Testis (tissue), 3 donors: ENCODE results near the gene MRAP2. TPM values are rescaled to one million over a fixed set of nuclear protein-coding genes. Genes with fewer than 3 reads are reported as not detected.

ENCODE experiments used
- DNase-seq: peaks from one replicate; pipeline ENCODE4 v3.0.0-alpha.2; 2019
- H3K27ac ChIP-seq, 2 donors: fragments of 200-600 bp; sonication (generic); one replicate each; pipeline ENCODE4 v1.5.1; 2019
- H3K27me3 ChIP-seq: fragments of 200-600 bp; sonication (generic); one replicate; pipeline ENCODE4 v1.5.1; 2019
- H3K36me3 ChIP-seq: fragments of 200-600 bp; sonication (generic); one replicate; pipeline ENCODE4 v1.5.1; 2017; ENCODE audit warnings: low read depth; ENCODE audit errors: missing control alignments
- H3K4me1 ChIP-seq: fragments of 200-600 bp; sonication (generic); one replicate; pipeline ENCODE4 v1.5.1; 2019
- H3K4me3 ChIP-seq, 2 donors: fragments of 200-600 bp; sonication (generic); one replicate each; pipeline ENCODE4 v1.5.1; 2017 to 2019
- H3K9me3 ChIP-seq: fragments of 200-600 bp; sonication (generic); one replicate; pipeline ENCODE4 v1.5.1; 2017
- CTCF ChIP-seq, 3 experiments: fragments of 450-650 bp in 2 of 3; fragments of 200-600 bp in 1 of 3; sonication (generic) in 1 of 3; IDR thresholded peaks; one replicate each; pipeline ENCODE4 v1.5.1; 2016 to 2019; ENCODE audit warnings: antibody characterized with exemption in 3 of 3, mild to moderate bottlenecking in 2 of 3, moderate library complexity in 1 of 3
- POLR2A ChIP-seq: fragments of 450-650 bp; IDR thresholded peaks from one replicate; pipeline ENCODE4 v1.6.1; 2017; ENCODE audit warnings: antibody characterized with exemption, mild to moderate bottlenecking, moderate library complexity
- WGBS, 2 donors: methylation state at CpG; one replicate each; pipeline ENCODE4 v1.1.5; 2018; 5-methylcytosine and 5-hydroxymethylcytosine counted together
- intact Hi-C: fragments of 100-400 bp; cut with DNase I; formaldehyde crosslinking; loops from one replicate; pipeline ENCODE4 v1.15.1; 2023; ENCODE audit warnings: low total_unique reads
- polyA plus RNA-seq: library from polyadenylated mRNA; stranded (reverse); fragments of 350-450 nt; fragmentation: Illumina TruSeq; extraction: RNeasy Lipid Tissue Mini Kit (QIAGEN cat#74804); gene quantifications from one replicate; pipeline ENCODE4 v1.2.3, GENCODE V29; 2014; ENCODE audit warnings: low read depth, low replicate concordance; ENCODE audit not compliant: insufficient read depth
- total RNA-seq, 2 donors: library from RNA; depleted of rRNA; stranded (reverse); fragments of >200 nt; gene quantifications; one replicate each; pipeline ENCODE4 v1.2.3, GENCODE V29; 2016

The MRAP2 gene
- total and polyA plus RNA-seq, 3 donors from 2014 or later, result 3.2 to 5.4 (median 4.1) TPM

GRCh38 chr6:84007871-84008270, 25.7 kb upstream of the MRAP2 start:
- TF ChIP-seq CTCF (IDR thresholded peaks at IDR 0.05), result no peak
- no peak for TF ChIP-seq POLR2A
- Histone ChIP-seq H3K4me3 (no peak overlapping the region), H3K4me1 (no peaks in the 10 kb centered on the region), H3K27me3 (no peaks in the 10 kb centered on the region), H3K9me3 (no peaks in the 10 kb centered on the region), H3K27ac (no peak overlapping the region), H3K36me3 (no peaks in the 10 kb centered on the region)
- intact Hi-C loops, result no loop called here
- WGBS, 2 donors, result 81 to 86% methylated on average over 5 of the region's 5 CpGs
- no peak for DNase-seq

- Histone ChIP-seq H3K36me3 (no peaks in the 10 kb centered on the region), H3K27ac (no peak overlapping the region), H3K9me3 (no peaks in the 10 kb centered on the region), H3K4me3 (no peak overlapping the region), H3K27me3 (no peaks in the 10 kb centered on the region), H3K4me1 (no peaks in the 10 kb centered on the region)
- DNase-seq, result no peak
- TF ChIP-seq POLR2A (no peak), CTCF (IDR thresholded peaks at IDR 0.05) (no peak)
- intact Hi-C loops, result no loop called here
- 79 to 80% methylated on average over 2 of the region's 2 CpGs for WGBS, 2 donors
Measured at GRCh38 chr6:84013354-84013753, 20.2 kb upstream of the MRAP2 start.

- H3K4me3 ChIP-seq, result no peak overlapping the region
- DNase-seq, result no peak
- intact Hi-C loops, result no loop called here
- TF ChIP-seq CTCF (IDR thresholded peaks at IDR 0.05) (no peak), POLR2A (no peak)
- no peak overlapping the region for H3K27ac ChIP-seq
- H3K36me3 ChIP-seq, result no peaks in the 10 kb centered on the region
- no peaks in the 10 kb centered on the region for H3K27me3 ChIP-seq
- H3K4me1 ChIP-seq, result no peaks in the 10 kb centered on the region
- H3K9me3 ChIP-seq, result no peaks in the 10 kb centered on the region
- WGBS, 2 donors, result 57 to 61% methylated on average over 3 of the region's 3 CpGs
Measured at GRCh38 chr6:84013931-84014330, 19.6 kb upstream of the MRAP2 start.

GRCh38 chr6:84016029-84016428, 17.5 kb upstream of the MRAP2 start:
- Histone ChIP-seq H3K27me3 (no peaks in the 10 kb centered on the region), H3K4me1 (no peaks in the 10 kb centered on the region), H3K36me3 (no peaks in the 10 kb centered on the region), H3K27ac (no peak overlapping the region), H3K4me3 (no peak overlapping the region), H3K9me3 (no peaks in the 10 kb centered on the region)
- DNase-seq, result no peak
- intact Hi-C loops, result no loop called here
- no peak for TF ChIP-seq POLR2A
- no peak for TF ChIP-seq CTCF (IDR thresholded peaks at IDR 0.05)
- 59 to 73% methylated on average over 1 of the region's 1 CpG for WGBS, 2 donors

- no peaks in the 10 kb centered on the region for H3K36me3 ChIP-seq
- H3K27me3 ChIP-seq, result no peaks in the 10 kb centered on the region
- TF ChIP-seq CTCF (IDR thresholded peaks at IDR 0.05), result no peak
- TF ChIP-seq POLR2A, result no peak
- no peak overlapping the region for H3K4me3 ChIP-seq
- no peak for DNase-seq
- intact Hi-C loops, result no loop called here
- no peaks in the 10 kb centered on the region for H3K9me3 ChIP-seq
- H3K27ac ChIP-seq, result no peak overlapping the region
- 83 to 90% methylated on average over 1 of the region's 1 CpG for WGBS, 2 donors
- H3K4me1 ChIP-seq, result no peaks in the 10 kb centered on the region
Measured at GRCh38 chr6:84017709-84018452, 15.7 kb upstream of the MRAP2 start.
